PC-9 (cell line): ENCODE results near the gene SP3. TPM values are rescaled to one million over a fixed set of nuclear protein-coding genes. Genes with fewer than 3 reads are reported as not detected.

Source experiments
- BruUV-seq: library from RNA; stranded (reverse); fragments of 400-500 nt; replicated peaks from 2 replicates; lab custom pipeline; 2021; lab: Mats Ljungman, UMichigan
- CTCF ChIA-PET: fragments of 300-600 bp; sonication (Branson Sonifier 250); formaldehyde crosslinking; loops from one replicate; lab custom pipeline; 2022; ENCODE audit warnings: antibody characterized with exemption; lab: Charles Lee
- POLR2A ChIA-PET: fragments of 300-600 bp; sonication (Branson Sonifier 250); formaldehyde crosslinking; loops from one replicate; lab custom pipeline; 2022; ENCODE audit warnings: antibody characterized with exemption; ENCODE audit not compliant: unreplicated experiment; lab: Charles Lee
- DNase-seq, 2 experiments: peaks; one replicate each; pipeline versions ENCODE4 v3.0.0 to v3.0.0-alpha.2; 2015 to 2022; ENCODE audit warnings: mixed read lengths in 1 of 2
- H2AFZ ChIP-seq: fragments of 200-600 bp; sonication (generic); 2 replicates; pipeline ENCODE4 v1.8.1; 2017; ENCODE audit warnings: antibody characterized with exemption
- H3F3A ChIP-seq: fragments of 200-600 bp; sonication (generic); 2 replicates; pipeline ENCODE4 v1.8.1; 2017; ENCODE audit warnings: antibody characterized with exemption, mild to moderate bottlenecking, low read depth; ENCODE audit not compliant: insufficient read depth
- H3K27ac ChIP-seq: fragments of 200-600 bp; sonication (generic); 2 replicates; pipeline ENCODE4 v1.6.1; 2016; ENCODE audit warnings: mixed run types
- H3K27me3 ChIP-seq: fragments of 200-600 bp; sonication (generic); 2 replicates; pipeline ENCODE4 v1.6.1; 2016; ENCODE audit warnings: low read depth, mixed run types; ENCODE audit not compliant: insufficient read depth
- H3K36me3 ChIP-seq: fragments of 200-600 bp; sonication (generic); 2 replicates; pipeline ENCODE4 v1.6.1; 2016; ENCODE audit warnings: low read depth, mixed run types
- H3K4me1 ChIP-seq: fragments of 200-600 bp; sonication (generic); replicated peaks from 2 replicates; pipeline ENCODE4 v1.6.1; 2016; ENCODE audit warnings: mixed run types; ENCODE audit not compliant: insufficient read depth
- H3K4me2 ChIP-seq: fragments of 200-600 bp; sonication (generic); 2 replicates; pipeline ENCODE4 v1.6.1; 2017; ENCODE audit warnings: mixed run types
- H3K4me3 ChIP-seq: fragments of 200-600 bp; sonication (generic); 2 replicates; pipeline ENCODE4 v1.6.1; 2016; ENCODE audit warnings: mixed run types
- H3K79me2 ChIP-seq: fragments of 200-600 bp; sonication (generic); 2 replicates; pipeline ENCODE4 v1.6.1; 2017; ENCODE audit warnings: low read depth, mixed run types
- H3K9me2 ChIP-seq: fragments of 200-600 bp; sonication (generic); 2 replicates; pipeline ENCODE4 v1.8.1; 2017; ENCODE audit warnings: mild to moderate bottlenecking; ENCODE audit not compliant: insufficient read depth
- H3K9me3 ChIP-seq: fragments of 200-600 bp; sonication (generic); 2 replicates; pipeline ENCODE4 v1.8.1; 2016; ENCODE audit warnings: low read depth; ENCODE audit not compliant: insufficient read depth
- H4K20me1 ChIP-seq: fragments of 200-600 bp; sonication (generic); 2 replicates; pipeline ENCODE4 v1.8.1; 2017; ENCODE audit not compliant: insufficient read depth
- CTCF ChIP-seq: fragments of 200-600 bp; sonication (generic); conservative IDR thresholded peaks from 2 replicates; pipeline ENCODE4 v1.6.1; 2017; ENCODE audit warnings: mixed run types, antibody characterized with exemption, mild to moderate bottlenecking, moderate library complexity
- EZH2 ChIP-seq: fragments of 200-600 bp; sonication (generic); IDR thresholded peaks from 2 replicates; pipeline ENCODE4 v1.8.0; 2017; ENCODE audit warnings: antibody characterized with exemption, low read depth
- intact Hi-C: fragments of 100-400 bp; cut with micrococcal nuclease; formaldehyde crosslinking; loops from one replicate; pipeline ENCODE4 v1.10.0; 2022; ENCODE audit not compliant: unreplicated experiment
- total RNA-seq: library from RNA; stranded (reverse); gene quantifications from 2 replicates; pipeline ENCODE4 v1.2.3, GENCODE V29; 2021

The SP3 gene
- total RNA-seq, 1 experiment from 2014 or later, result 127 TPM

- TF ChIP-seq EZH2 (no peak), CTCF (no peak)
- no peaks in the 10 kb centered on the region for H3F3A ChIP-seq
- POLR2A ChIA-PET, result no interaction called here
- no peak overlapping the region for H3K27ac ChIP-seq
- no peaks in the 10 kb centered on the region for H3K9me2 ChIP-seq
- H4K20me1 ChIP-seq, result no peaks in the 10 kb centered on the region
- no peak for DNase-seq
- H3K9me3 ChIP-seq, result no peaks in the 10 kb centered on the region
- BruUV-seq, result no TSS peak
- intact Hi-C loops, result no loop called here
- H3K4me3 ChIP-seq, result no peak overlapping the region
- CTCF ChIA-PET, result no interaction called here
- no peaks in the 10 kb centered on the region for H3K36me3 ChIP-seq
- 0 out of 2 replicates have a peak, but pooled peaks cover 4% of the 10 kb centered on the region for H3K27me3 ChIP-seq
- H3K4me2 ChIP-seq, result no peak overlapping the region
- H3K4me1 ChIP-seq, result no peaks in the 10 kb centered on the region
- peak overlapping the region; percentile 7; the same call in 1 of the 2 replicates for H2AFZ ChIP-seq
- no peaks in the 10 kb centered on the region for H3K79me2 ChIP-seq
These were observed 34.6 kb upstream of the SP3 start for GRCh38 chr2:173999724-174000123.

GRCh38 chr2:173999272-173999671, 34.1 kb upstream of the SP3 start:
- DNase-seq, result no peak
- no peaks in the 10 kb centered on the region for H3K4me1 ChIP-seq
- peaks cover 8% of the 10 kb centered on the region; the same call in 1 of the 2 replicates for H3K27me3 ChIP-seq
- no peaks in the 10 kb centered on the region for H4K20me1 ChIP-seq
- intact Hi-C loops, result no loop called here
- CTCF ChIA-PET, result no interaction called here
- H3K4me2 ChIP-seq, result no peak overlapping the region
- H3K79me2 ChIP-seq, result no peaks in the 10 kb centered on the region
- H3K9me3 ChIP-seq, result no peaks in the 10 kb centered on the region
- no peaks in the 10 kb centered on the region for H3K36me3 ChIP-seq
- no peaks in the 10 kb centered on the region for H3F3A ChIP-seq
- H3K4me3 ChIP-seq, result no peak overlapping the region
- H3K27ac ChIP-seq, result no peak overlapping the region
- H2AFZ ChIP-seq, result 0 out of 2 replicates have a peak overlapping the region, but pooled peaks have one; percentile 7
- POLR2A ChIA-PET, result no interaction called here
- no TSS peak for BruUV-seq
- no peaks in the 10 kb centered on the region for H3K9me2 ChIP-seq
- TF ChIP-seq CTCF (no peak), EZH2 (no peak)

- ChIA-PET CTCF (interaction anchor here (0.7 kb wide), 1 partner anchor 16 kb away, joined by 8 read pairs; no protein-coding TSS in a partner anchor), POLR2A (no interaction called here)
- Histone ChIP-seq H3K79me2 (no peaks in the 10 kb centered on the region), H3F3A (no peaks in the 10 kb centered on the region), H3K4me3 (no peak overlapping the region), H3K27ac (no peak overlapping the region), H3K9me2 (no peaks in the 10 kb centered on the region), H3K36me3 (no peaks in the 10 kb centered on the region), H4K20me1 (no peaks in the 10 kb centered on the region), H3K27me3 (peaks cover 13% of the 10 kb centered on the region; the same call in 1 of the 2 replicates), H3K4me2 (no peak overlapping the region), H2AFZ (no peak overlapping the region), H3K9me3 (no peaks in the 10 kb centered on the region), H3K4me1 (no peaks in the 10 kb centered on the region)
- no peak for DNase-seq
- BruUV-seq, result no TSS peak
- TF ChIP-seq EZH2, result no peak
- no peak for TF ChIP-seq CTCF
- intact Hi-C loops, result no loop called here
These were observed 33.2 kb upstream of the SP3 start for GRCh38 chr2:173998386-173998785.
